ENCODE data around the gene KIF6.

DNA sequence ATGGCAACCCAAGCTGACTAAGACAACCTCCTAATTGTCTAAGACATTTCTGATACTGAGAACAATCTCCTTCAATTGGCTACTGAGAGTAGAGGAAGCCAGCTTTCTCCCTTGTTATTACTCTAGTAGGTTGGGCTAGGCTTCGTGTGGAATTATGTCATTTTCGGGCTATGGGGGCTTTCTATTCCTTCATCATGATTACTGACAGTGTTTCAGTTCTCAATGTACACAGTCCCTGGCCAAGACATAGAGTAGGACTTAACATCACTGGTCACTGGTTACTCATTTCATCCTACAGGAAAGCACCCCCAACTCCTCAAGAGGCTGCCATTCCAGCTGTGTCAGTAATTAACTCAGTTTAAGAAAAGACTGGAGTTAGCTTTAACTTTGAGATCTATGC lies 100.0 kb downstream of the KIF6 start:
- TF ChIP-seq POLR2A (IDR thresholded peaks at IDR 0.05) (no peak), POLR2AphosphoS5 (IDR thresholded peaks at IDR 0.05) (no peak)
- TF ChIP-seq, protein P1, sequence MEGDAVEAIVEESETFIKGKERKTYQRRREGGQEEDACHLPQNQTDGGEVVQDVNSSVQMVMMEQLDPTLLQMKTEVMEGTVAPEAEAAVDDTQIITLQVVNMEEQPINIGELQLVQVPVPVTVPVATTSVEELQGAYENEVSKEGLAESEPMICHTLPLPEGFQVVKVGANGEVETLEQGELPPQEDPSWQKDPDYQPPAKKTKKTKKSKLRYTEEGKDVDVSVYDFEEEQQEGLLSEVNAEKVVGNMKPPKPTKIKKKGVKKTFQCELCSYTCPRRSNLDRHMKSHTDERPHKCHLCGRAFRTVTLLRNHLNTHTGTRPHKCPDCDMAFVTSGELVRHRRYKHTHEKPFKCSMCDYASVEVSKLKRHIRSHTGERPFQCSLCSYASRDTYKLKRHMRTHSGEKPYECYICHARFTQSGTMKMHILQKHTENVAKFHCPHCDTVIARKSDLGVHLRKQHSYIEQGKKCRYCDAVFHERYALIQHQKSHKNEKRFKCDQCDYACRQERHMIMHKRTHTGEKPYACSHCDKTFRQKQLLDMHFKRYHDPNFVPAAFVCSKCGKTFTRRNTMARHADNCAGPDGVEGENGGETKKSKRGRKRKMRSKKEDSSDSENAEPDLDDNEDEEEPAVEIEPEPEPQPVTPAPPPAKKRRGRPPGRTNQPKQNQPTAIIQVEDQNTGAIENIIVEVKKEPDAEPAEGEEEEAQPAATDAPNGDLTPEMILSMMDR (IDR thresholded peaks at IDR 0.05), result no peak
